Right lobe of liver (tissue), 4 donors: ENCODE data around the gene XPO6.

Source experiments
- POLR2A ChIP-seq: fragments of 450-650 bp; IDR thresholded peaks from one replicate; pipeline ENCODE4 v1.6.1; 2017; ENCODE audit warnings: antibody characterized with exemption, mild to moderate bottlenecking
- TF ChIP-seq, protein P1 (sequence below), 4 donors: fragments of 200-600 bp in 3 of 4; fragments of 450-650 bp in 1 of 4; IDR thresholded peaks; one replicate each; pipeline versions ENCODE4 v1.5.1 to v1.8.0; 2016 to 2022; ENCODE audit warnings: antibody characterized with exemption in 4 of 4, mild to moderate bottlenecking in 2 of 4
- donor health status: DM: no; HTN: no; CAD: no.
- donor health status: DM: no; HTN: no; CAD: no.
- donor health status: DM: no; HTN: yes; CAD: no.

DNA sequence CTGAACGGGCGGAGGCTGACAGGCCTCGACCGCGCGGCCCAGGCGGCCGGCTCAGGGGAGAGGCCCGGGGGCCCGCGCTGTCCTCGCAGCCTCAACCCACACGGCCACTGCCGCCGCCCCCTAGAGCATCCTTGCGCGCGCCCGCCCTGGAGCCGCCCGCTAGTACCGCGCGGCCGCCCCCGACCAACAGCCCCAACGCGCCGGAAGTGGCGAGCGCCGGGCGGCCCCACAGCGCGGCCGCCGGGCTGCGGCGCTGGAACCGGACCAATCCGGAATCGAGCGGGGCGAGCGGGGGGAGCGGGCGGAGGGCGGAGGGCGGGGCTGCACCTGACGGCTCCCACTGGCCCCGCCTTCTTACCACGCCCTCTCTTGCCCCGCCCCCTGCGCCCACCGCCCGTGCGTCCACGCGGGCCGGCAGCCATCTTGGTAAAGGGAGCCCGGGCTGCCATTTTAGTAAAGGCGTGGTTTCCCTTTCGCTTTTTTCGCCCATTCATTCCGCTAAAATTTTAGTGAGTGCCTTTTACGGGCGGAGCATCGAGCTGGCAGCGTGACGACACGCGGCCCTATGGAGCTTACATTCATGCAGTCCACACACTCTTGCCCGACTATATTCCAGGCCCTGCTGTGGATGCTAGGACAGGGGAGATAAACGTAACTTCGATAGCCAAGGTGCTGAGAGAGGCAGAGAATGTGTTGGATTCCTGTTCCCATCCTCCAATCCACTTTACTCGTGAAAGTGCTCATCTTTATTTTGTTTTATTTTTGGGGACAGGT, at the start of gene XPO6:
- TF ChIP-seq, protein P1, sequence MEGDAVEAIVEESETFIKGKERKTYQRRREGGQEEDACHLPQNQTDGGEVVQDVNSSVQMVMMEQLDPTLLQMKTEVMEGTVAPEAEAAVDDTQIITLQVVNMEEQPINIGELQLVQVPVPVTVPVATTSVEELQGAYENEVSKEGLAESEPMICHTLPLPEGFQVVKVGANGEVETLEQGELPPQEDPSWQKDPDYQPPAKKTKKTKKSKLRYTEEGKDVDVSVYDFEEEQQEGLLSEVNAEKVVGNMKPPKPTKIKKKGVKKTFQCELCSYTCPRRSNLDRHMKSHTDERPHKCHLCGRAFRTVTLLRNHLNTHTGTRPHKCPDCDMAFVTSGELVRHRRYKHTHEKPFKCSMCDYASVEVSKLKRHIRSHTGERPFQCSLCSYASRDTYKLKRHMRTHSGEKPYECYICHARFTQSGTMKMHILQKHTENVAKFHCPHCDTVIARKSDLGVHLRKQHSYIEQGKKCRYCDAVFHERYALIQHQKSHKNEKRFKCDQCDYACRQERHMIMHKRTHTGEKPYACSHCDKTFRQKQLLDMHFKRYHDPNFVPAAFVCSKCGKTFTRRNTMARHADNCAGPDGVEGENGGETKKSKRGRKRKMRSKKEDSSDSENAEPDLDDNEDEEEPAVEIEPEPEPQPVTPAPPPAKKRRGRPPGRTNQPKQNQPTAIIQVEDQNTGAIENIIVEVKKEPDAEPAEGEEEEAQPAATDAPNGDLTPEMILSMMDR (IDR thresholded peaks at IDR 0.05), result no peak
- peak; percentile 84 for TF ChIP-seq POLR2A
